Erythroblast (primary cell): ENCODE data around the gene IGFLR1.

ENCODE experiments used
- GATA1 ChIP-seq: IDR thresholded peaks from 2 replicates; pipeline ENCODE4 v1.6.1; 2011; ENCODE audit warnings: low read depth, mild to moderate bottlenecking, control low read depth, low read length, moderate library complexity
- POLR2A ChIP-seq: IDR thresholded peaks from 2 replicates; pipeline ENCODE4 v1.6.1; 2011; ENCODE audit warnings: mild to moderate bottlenecking, low read length

DNA sequence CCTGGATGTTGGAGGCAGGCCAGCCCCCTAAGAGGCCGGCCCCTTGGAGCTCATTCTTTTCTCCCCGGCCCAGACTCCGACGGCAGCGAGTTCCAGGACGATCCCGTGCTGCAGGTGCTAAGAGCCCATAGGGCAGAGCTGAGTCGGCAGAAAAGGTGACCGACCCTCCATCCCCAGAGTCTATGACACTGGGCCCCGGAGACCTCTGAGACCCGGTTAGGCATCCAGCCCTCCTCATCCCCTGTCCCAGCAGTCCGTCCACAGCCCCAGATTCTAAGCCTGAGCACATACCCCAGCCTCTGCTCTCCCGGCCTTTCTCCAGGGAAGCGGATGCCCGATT, 25.8 kb upstream of the IGFLR1 start:
- TF ChIP-seq POLR2A (no peak), GATA1 (no peak)
